OCI-LY3 (cell line): Measurements from ENCODE around the gene CRB3.
"Not testable (repeated sequence)": the region's sequence is repeated elsewhere in the genome, so short reads cannot be mapped to it uniquely, and the experiment has no call there.

Experiments
- EZH2phosphoT487 ChIP-seq: fragments of 200-600 bp; shearing (Covaris generic); IDR thresholded peaks from 2 replicates; pipeline ENCODE4 v1.6.1; 2018; ENCODE audit warnings: antibody characterized with exemption, mixed run types, low read depth
- TF ChIP-seq, protein P1 (sequence below): fragments of 200-600, 300-600 bp; sonication (generic); IDR thresholded peaks from 2 replicates; pipeline ENCODE4 v1.5.1; 2014; ENCODE audit warnings: antibody characterized with exemption, low read length, low read depth

DNA sequence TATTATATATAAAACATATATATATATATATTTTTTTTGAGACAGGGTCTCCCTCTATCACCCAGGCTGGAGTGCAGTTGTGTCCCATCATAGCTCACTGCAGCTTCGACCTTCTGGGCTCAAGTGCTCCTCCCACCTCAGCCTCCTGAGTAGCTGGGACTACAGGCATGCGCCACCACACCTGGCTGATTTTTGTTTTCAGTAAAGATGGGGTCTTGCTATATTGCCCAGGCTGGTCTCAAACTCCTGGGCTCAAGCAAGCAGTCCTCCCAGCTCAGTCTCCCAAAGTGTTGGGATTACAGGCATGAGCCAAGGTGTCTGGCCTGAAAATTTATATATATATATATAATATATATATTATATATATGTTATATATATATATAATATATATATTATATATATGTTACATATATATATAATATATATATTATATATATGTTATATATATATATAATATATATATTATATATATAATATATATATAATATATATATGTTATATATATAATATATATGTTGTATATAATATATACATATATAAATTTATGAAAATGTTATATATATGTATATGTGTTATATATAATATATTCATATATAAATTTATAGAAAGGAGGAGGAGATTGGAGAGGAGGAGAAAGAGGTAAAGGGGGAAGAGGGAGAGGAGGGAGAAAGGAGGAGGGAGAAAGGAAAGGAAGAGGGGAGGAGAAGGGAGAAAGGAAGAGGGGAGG is 35.2 kb upstream of the CRB3 start:
- TF ChIP-seq EZH2phosphoT487: not testable (repeated sequence)
- TF ChIP-seq, protein P1, sequence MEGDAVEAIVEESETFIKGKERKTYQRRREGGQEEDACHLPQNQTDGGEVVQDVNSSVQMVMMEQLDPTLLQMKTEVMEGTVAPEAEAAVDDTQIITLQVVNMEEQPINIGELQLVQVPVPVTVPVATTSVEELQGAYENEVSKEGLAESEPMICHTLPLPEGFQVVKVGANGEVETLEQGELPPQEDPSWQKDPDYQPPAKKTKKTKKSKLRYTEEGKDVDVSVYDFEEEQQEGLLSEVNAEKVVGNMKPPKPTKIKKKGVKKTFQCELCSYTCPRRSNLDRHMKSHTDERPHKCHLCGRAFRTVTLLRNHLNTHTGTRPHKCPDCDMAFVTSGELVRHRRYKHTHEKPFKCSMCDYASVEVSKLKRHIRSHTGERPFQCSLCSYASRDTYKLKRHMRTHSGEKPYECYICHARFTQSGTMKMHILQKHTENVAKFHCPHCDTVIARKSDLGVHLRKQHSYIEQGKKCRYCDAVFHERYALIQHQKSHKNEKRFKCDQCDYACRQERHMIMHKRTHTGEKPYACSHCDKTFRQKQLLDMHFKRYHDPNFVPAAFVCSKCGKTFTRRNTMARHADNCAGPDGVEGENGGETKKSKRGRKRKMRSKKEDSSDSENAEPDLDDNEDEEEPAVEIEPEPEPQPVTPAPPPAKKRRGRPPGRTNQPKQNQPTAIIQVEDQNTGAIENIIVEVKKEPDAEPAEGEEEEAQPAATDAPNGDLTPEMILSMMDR: not testable (repeated sequence)
